Germinal center (tissue), 1 donor: Measurements from ENCODE around the gene SSTR5.
"Not testable (repeated sequence)": the region's sequence is repeated elsewhere in the genome, so short reads cannot be mapped to it uniquely, and the experiment has no call there.

ENCODE experiments used
- DNase-seq: peaks from one replicate; pipeline ENCODE4 v3.0.0; 2012; ENCODE audit warnings: mixed read lengths, low spot score

The SSTR5 gene

DNA sequence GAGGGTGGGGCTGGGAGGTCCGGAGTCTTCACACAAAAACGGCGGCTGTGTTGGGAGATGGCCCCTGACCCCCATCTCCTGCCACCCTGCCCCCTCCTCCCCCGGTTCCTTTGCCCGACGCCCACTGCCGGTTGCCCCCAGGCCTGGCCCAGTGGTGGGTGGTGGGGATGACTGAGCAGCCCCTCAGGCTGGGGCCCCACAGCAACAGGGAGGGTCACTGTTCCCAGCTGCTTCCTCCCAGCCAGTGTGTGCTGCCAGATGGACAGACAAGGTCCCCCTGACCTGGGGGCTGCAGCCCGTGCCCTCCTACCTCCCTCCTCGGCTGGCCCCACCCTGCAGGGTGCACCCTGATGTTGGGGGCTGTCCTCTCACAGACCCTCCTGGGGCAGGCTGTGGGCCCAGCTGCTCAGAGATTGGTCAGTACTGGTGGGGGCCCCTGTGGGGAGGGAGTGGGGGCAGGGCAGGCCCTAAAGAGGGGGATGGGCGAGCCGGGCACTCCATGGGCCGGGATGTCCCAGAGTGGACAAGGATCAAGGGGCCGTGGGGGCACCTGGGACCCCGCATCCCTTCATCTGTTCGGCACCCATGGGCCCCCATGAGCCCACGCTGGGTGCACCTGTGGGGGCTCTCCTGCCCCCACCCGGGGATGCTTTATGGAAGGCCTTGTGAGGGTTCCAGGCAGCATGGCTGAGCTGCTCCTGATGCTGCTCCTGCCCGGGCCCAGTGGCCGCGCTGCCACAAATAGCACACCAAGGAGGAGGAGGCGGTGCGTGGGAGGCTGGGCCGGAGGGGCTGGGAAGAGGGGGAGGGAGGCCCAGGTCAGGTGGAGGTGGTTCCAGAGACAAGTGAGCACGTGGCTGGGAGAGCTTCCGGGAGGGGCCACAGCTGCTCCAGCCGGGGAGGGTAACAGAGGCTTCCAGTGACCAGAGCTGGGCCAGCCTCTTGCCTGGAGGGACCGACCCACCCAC is 18.4 kb downstream of the SSTR5 start:
- no peak for DNase-seq

DNA sequence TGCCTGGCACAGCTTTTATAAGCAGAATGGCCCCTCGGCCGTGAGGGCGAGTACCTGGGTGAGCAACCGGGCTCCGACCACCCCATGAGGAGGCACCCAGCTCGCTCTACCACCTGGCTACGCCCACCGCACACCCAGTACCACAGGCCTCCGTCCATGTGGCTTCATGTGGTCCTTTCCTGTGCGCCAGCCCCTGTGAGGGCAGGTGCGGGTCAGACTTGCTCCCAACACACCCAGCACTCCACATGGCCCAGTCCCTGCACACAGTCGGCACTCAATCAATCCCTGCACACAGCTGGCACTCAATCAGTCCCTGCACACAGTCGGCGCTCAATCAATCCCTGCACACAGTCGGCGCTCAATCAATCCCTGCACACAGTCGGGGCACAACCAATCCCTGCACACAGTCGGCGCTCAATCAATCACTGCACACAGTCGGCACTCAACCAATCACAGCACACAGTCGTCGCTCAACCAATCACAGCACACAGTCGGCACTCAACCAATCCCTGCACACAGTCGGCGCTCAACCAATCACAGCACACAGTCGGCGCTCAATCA is 19.5 kb downstream of the SSTR5 start:
- no peak for DNase-seq

DNA sequence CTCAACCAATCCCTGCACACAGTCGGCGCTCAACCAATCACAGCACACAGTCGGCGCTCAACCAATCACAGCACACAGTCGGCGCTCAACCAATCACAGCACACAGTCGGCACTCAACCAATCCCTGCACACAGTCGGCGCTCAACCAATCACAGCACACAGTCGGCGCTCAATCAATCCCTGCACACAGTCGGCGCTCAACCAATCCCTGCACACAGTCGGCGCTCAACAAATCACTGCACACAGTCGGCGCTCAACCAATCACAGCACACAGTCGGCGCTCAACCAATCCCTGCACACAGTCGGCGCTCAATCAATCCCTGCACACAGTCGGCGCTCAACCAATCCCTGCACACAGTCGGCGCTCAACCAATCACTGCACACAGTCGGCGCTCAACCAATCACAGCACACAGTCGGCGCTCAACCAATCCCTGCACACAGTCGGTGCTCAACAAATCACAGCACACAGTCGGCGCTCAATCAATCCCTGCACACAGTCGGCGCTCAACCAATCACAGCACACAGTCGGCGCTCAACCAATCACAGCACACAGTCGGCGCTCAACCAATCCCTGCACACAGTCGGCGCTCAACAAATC is 20.2 kb downstream of the SSTR5 start:
- DNase-seq, result not testable (repeated sequence)

DNA sequence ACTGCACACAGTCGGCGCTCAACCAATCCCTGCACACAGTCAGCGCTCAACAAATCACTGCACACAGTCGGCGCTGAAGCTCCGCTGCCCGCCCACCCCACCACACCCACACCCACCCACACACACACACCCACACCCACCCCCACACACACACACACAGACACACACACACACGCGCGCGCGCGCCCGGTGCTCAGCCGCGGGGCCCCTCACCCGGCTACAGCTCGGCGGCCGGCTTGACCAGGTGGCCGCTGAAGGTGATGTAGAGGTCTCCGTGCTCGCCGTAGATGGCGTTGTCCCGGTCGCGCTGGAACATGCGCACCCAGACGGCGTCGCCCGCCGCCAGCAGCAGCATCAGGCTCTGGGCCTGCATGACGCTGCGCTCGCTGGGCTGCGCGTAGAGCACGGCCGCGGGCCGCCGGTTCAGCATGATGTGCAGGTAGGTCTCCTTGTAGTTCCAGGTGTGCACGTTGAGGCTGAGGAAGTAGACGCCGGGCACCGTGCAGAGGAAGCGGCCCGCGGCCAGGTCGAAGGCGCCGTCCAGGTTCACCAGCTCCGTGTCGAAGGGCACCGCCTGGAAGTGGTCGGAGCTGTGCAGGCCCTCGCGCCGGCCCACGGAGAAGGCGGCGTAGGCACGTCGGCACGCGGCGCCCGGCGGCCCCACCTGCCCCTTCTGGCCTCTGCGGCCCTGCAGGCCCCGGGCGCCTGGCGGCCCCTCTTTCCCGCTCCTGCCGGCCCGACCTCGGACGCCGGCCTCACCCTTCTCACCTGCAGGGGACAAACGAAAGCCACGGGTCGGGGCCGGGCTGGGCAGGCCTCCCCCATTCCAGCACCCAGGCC is 21.0 kb downstream of the SSTR5 start:
- no peak for DNase-seq

DNA sequence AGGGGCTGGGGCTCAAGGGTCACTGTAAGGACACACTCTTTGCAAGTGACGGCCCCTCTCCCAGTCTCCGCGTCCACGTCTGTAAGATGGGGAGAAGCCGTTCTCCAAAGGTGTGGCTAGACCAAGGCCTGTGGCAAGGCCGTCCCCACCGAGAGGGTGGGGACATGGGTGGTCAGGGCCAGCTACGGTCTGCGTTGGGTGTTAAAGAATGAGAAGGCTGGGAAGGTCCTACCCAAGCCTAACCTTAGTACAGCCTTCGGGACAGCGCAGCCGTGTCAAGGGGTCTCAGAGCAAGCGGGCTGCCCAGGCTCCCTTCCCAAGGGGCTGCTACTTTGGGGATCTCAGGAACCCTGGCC is 21.6 kb downstream of the SSTR5 start:
- DNase-seq, result no peak

DNA sequence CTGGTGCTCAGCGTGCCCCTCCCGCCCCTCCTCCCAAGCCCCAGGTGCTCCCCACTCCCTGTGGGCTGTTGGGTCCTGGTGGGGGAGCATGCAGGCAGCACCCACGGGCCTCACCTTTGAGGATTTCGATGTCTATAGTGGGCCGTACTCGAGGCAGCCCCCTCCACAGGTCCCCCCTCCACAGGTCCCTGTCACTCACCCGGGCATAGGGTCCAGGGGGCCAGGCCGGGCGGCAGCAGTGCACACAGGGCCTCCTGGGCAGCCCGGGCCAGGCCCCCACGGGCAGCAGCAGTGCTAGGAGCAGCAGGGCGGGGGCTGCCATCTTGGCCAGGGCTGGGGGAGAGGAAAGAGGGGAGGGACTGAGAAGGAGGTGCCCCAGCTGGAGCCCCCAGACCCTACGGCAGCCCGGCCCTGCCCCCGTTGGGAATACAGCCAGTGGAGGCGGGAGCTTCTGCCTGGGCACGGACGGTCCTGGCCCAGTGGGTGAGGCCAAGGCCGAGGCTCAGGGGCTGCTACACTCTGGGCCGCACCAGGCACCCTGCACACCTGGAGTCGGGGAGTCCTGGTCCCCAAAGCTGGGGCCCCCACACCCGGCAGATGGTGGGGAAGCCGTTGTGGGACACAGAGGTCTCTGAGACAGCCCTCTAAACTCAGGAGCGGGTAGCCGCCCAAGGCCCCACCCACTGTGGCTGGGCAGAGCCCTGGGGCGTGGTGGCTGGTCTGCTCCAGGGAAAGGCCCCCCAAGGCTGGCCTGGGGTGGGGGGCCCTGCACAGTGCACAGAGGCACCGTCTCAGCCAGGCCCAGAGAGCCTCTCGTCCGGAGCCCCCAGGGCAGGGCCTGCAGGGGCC is 22.3 kb downstream of the SSTR5 start:
- no peak for DNase-seq

DNA sequence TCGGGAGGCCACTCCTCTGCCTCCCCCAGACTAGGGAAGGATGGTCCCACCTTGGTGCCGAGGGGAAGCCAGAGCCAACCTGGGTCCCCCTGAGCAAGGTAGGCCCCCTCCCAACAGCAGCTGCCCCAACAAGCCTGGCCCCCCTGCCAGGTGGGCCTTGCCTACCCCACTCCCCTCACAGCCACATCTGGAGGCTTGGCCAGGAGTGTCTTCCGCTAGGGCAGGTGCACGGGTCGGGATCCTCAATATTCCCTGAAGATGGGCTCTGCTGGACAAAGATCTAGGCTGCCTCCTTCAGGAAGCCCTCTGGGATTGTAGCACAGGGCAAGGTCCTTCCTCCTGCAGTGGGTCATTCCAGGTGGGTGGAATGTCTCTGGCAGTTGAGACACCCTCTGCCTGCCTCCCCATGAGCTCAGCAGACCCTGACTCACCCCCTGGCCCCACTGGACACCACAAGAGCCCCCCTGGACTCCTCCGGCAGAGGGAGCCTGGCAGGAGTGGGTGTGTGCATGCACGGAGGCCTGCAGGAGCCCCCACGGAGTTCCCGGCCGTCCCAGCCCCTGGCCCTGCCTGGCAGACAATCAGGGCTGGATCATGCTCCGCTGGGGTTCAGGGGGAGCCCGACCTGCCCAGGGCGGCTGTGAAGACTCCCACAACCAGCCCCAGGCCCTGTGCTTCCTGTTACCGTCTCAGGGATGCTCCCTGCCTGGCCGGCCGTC is 23.1 kb downstream of the SSTR5 start:
- DNase-seq, result no peak

DNA sequence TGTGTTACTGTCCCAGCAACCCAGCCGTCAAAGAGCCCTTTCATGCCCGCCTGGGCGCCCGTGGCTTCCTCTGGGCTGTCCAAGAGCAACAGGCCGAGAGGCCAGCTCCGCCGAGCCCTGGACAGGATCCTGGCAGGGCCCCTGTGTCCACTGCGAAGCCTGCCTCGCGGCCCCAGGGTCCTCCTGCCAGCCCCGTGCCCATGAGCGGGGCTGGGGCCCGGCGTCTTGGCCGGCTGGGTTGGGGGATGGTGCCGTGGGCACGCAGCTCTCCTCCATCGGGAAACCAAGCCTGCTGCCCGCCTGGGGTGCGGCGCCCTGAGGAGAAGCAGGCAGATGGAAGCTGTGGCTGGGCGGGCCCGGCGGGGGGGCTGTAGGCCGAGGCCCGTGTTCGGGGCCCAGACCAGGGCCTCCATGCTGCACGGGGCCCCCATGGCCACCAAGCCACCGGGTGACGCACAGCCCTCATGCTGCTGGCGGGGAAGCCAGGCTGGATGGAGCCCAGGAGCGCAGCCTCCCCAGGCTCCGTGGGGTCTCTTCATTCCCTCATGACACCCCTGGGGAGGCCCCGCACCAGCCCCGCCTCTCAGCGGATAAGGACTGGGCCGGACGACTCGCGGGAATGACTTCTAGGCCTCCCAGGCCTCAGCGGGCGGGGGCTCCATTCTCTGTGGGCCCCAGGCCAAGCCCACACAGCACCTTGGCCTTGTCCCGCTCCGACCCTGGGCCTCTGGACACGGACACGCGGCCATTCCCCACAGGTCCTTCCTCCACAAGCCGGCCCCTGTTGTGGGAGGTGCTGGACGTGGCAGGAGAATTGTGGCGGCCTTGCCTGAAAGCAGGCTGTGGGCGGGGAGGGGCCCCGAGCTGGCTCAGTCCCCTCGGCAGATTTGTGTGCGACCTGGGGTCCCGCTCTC is 23.9 kb downstream of the SSTR5 start, which contains the start of gene C1QTNF8:
Gene C1QTNF8 (minus strand): TSS at position 76 of the 914 bp plus-strand sequence. CDS start 1,322 bp downstream, outside the sequence.
- DNase-seq, result no peak

DNA sequence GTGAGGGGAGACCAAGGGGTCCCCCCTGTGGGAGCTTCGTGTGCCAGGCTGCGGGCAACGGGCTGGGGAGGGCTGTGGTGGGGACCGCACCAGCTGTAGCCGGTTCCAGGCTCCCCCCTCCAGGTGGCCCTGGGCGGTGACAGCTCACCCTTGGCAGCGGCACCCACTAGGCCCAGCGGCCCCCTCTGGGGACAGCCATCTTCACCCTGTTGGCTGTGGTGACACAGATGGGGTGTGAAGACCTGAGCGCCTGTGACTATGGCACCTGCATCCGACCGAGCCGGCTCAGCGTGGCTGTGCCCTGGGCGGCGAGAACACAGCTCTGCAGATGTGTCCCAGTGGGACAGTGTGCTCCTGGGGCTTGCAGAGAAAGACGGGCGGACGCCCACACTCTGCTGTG is 24.6 kb downstream of the SSTR5 start:
- no peak for DNase-seq

DNA sequence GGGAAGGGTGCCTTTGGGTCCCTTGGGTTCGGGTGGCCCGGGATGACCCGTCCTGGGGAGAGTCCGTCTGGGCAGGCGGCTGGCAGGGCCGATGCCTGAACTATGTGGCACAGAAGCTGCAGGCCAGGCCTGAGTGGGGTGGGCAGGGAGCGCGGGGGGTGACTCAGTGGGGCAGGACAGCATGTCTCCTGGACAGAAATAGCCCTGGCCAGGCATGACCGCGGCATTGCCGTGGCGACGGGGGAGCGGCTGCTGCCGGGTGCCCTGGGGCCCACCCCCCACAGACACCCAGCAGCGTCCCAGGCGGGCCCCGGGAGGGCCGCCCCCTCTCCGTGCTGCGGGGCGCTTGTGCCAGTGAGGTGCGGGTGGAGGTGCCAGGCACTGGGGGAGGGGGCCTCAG is 25.3 kb downstream of the SSTR5 start:
- DNase-seq, result no peak

DNA sequence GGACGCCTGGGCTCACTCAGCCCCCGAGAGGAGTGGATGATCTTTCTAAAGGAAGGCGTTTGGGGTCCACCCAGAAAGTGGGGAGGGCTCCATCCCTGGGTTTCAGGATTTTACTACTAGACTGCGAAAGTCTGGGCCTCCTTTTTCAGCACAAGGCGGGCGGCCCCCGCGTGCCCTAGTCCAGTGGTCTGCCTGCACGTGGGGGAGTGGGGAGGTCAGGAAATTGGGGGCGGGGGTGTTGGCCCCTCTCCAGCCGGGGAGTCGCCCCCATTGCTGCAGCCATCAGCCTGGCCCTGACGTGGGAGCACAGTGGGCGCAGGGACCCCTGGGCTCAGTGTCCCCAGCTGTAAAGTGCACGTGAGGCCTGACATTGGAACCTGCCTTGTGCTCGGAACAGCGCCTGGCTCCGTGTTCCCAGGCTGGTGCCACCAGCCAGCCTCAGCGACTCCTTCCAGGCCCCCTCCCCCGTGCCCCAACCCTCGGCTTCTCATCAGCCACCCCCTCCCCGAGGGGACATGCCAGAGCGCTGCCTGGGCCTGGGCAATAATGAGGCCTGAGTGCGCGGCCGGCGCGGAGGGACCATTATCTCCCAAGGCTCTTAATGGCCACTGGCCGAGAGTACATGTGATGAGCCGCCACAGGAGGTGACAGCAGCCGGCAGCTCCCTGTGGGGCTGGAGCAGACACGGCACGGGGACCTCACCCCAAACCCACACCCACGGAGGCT is 25.9 kb downstream of the SSTR5 start:
- no peak for DNase-seq

DNA sequence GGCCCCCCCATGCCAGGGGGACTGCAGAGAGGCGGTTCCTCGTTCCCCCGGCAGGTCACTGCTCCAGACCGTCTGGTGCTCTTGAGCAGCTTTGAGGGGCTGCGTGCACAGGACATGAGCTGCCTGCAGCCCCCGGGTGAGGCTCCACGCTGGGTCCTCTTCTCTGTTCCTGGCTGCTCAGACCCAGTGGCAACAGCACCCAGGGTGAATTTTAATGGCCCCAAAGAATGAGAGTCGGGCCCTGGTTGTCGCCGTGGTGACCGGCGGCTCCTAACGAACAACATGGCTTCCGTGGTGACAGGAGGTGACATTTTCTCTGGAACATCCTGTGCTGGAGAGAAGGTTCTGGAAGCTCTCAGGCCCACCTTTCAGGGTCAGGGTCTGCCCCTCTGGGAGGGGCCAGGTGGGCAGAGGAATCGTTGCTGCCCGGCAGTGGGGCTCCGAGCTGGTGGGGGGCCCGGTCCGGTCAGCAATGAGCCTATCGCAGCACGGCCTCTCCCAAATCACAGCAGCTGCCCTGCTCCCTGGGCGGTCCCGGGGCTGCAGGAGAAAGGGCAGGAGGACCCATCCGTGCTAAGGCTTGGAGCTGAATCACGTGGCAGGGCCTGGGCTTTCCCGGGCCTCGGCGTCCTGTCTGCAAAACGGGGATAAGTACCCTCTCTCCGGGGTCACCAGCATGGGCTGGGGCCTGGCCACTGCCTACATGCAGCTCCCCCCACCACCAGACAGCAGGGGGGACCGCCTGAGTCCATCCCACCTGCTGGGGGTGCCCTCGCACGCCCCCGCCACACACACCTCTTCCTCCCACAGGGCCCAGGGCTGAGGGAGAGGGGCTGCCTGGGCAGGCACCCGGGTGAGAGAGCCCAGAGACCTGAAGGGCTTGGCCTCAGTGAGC is 26.9 kb downstream of the SSTR5 start:
- DNase-seq, result no peak

DNA sequence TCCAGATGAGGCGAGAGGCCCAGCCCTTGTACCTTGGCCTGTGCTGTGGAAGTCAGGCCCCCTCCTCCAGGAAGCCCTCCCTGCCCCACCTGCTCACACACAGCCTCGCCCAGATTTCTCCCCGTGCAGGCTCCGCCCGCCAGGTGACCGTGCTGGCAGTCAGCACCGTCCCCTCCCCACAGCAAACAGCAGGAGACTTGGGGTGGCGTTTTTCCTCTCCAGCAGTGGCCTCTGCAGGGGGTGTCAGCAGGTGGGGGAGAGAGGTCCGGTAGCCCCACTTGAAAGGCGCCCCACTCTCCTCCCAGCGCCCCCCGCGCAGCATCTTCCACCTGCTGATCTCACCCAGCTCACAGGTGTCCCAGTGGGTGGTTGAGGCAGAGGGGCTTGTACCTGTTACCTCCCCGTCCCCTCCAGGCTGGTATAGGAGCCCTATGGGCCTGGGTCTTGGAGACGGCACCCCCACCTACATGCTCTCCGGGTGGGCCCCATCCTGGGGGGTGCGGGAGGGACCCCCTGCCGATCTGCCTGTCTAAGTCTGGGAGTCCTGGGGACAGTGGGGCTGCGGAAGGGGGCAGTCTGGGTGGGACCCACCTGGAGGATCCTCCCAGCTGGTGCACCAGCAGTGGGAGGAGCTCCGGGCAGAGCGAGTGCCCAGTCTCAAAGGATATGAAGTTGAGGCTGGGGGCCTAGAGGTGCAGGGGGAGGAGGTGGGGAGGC is 27.7 kb downstream of the SSTR5 start:
- DNase-seq, result no peak

DNA sequence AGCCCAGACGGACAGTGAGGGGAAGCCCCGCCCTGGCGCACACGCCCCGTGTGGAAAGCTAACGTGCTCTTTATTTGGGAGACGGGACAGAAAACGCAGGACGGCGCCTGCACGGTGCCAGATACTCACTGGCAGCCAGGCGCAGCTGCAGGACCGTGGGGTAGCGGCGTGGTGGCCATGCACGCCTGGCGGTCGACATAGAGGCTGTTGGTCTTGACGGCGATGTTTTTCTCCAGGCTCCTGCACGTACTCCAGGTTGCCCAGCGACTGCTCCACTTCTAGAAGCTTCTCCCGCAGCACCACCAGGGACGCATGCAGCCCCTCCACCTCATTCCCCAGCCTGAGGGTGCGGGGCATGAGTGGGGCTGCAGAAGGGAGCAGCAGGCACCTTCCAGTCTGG is 28.6 kb downstream of the SSTR5 start:
- no peak for DNase-seq

DNA sequence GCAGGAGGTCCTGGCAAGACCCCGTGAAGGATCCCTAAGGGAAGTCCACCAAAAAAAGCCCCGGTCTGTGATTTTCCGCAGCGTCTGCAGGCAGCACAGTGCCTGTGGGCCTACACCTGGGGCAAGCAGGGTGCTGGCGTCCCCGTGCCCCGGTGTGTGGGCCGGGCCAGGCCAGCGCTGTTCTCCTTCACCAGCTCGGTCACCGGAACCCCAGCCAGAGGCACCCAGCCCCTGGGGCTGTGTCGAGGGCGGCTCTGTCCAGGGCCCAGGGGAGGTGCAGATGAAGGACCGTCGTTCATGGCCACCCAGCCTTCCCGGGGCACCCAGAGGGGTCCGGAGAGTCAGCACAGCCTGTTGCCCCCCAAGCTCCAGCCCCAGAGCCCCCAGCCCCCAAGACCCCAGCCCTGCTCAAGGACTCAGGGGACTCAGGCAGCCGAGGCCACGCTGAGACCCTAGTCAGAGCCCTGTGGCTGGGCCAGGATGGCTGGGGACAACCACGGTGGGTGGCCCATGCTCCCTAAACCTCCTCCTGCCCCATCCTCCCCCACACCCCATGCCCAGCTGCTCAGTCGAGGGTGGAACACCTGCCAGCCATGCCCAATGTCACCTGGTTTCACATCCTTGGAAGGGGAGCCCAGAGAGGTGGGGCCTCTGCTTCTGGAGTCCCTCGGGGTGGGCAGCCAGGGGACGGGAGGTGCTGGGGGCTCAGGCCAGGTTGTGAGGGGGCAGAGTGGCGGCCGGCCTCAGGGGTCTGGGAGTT is 29.2 kb downstream of the SSTR5 start:
- no peak for DNase-seq

DNA sequence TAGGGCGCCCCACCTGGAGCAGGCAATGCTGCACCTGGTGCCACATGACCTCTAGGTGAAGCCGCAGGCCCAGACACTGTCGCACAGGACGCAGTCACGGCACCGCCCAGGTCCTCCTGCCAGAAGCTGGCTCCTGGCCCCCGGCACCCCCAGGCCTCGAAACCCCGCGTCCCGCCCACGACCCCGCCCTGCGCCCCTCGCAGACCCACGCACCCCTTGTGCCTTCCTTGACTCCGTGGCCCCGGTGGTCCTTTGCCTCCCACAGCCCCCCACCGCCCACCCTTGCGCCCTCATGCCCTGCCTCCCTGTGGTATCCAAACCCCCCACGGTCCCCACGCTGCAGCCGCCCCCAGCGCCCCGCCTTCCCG is 29.8 kb downstream of the SSTR5 start:
- no peak for DNase-seq
